Body of pancreas (tissue), 4 donors: ENCODE measurements around the gene MED22. TPM values are rescaled to one million over a fixed set of nuclear protein-coding genes. Genes with fewer than 3 reads are reported as not detected.

Experiments used
- ATAC-seq: fragments of 150-250 bp; one replicate; pipeline ENCODE4 v1.9.1; 2016
- DNase-seq, 4 donors: peaks; one replicate each; pipeline ENCODE4 v3.0.0-alpha.2; 2019
- H3K27ac ChIP-seq, 4 donors: fragments of 200-600 bp; sonication (generic); 1 replicate in 3 of 4; 2 replicates in 1 of 4; pipeline versions ENCODE4 v1.5.1 to v1.6.1; 2016 to 2019; ENCODE audit warnings: mild to moderate bottlenecking in 1 of 4, mixed read lengths in 1 of 4, moderate library complexity in 1 of 4
- H3K27me3 ChIP-seq, 2 donors: fragments of 200-600 bp; sonication (generic); one replicate each; pipeline ENCODE4 v1.6.0; 2016; ENCODE audit warnings: mild to moderate bottlenecking in 1 of 2
- H3K36me3 ChIP-seq, 2 donors: fragments of 200-600 bp; sonication (generic); replicated peaks in 1 of 2; 2 replicates each; pipeline ENCODE4 v1.5.1; 2016; ENCODE audit warnings: low read depth in 2 of 2; ENCODE audit not compliant: insufficient read depth in 1 of 2
- H3K4me1 ChIP-seq: fragments of 200-600 bp; sonication (generic); one replicate; pipeline ENCODE4 v1.6.0; 2016
- H3K4me3 ChIP-seq, 2 donors: fragments of 200-600 bp; sonication (generic); 1 replicate in 1 of 2; 2 replicates in 1 of 2; pipeline ENCODE4 v1.5.1; 2016 to 2019
- H3K9me3 ChIP-seq, 3 donors: fragments of 200-600 bp; sonication (generic); 1 replicate in 2 of 3; 2 replicates in 1 of 3; pipeline ENCODE4 v1.5.1; 2016
- CTCF ChIP-seq, 7 experiments: fragments of 450-650 bp in 4 of 7; fragments of 200-600 bp in 3 of 7; sonication (generic) in 3 of 7; IDR thresholded peaks; one replicate each; pipeline ENCODE4 v1.5.1; 2016 to 2019; ENCODE audit warnings: antibody characterized with exemption in 7 of 7
- POLR2A ChIP-seq, 3 donors: fragments of 450-650 bp; IDR thresholded peaks; one replicate each; pipeline ENCODE4 v1.6.1; 2016; ENCODE audit warnings: antibody characterized with exemption in 3 of 3, mild to moderate bottlenecking in 2 of 3
- WGBS, 2 donors: methylation state at CpG; one replicate each; pipeline ENCODE4 v1.1.5; 2017; 5-methylcytosine and 5-hydroxymethylcytosine counted together
- intact Hi-C: fragments of 100-400 bp; cut with DNase I; formaldehyde crosslinking; loops from one replicate; pipeline ENCODE4 v1.15.1; 2023
- total RNA-seq, 2 donors: library from RNA; depleted of rRNA; stranded (reverse); fragments of >200 nt; gene quantifications; one replicate each; pipeline ENCODE4 v1.1.0, GENCODE V29; 2016

Gene MED22
- total RNA-seq, 2 donors from 2014 or later: 15.8 to 16.3 TPM

GRCh38 chr9:133351908-133352634 lies 4.1 kb upstream of the MED22 start:
- WGBS, 2 donors: 78 to 87% methylated on average over 13 to 14 of the region's 14 CpGs
- Histone ChIP-seq H3K4me1 (peaks cover 35% of the 10 kb centered on the region), H3K27ac (no peak overlapping the region), H3K27me3 (no peaks in the 10 kb centered on the region), H3K4me3 (no peak overlapping the region), H3K36me3 (peaks cover 9 to 26% of the 10 kb centered on the region in 2 donors), H3K9me3 (no peaks in the 10 kb centered on the region)
- ATAC-seq (no peak), DNase-seq (peak in 3 of 4 donors; percentile 44 to 55 (median 46))
- intact Hi-C loops: no loop called here
- peak in 5 of 7 experiments; percentile 17 to 52 (median 41) for TF ChIP-seq CTCF (IDR thresholded peaks at IDR 0.05)
- TF ChIP-seq POLR2A (IDR thresholded peaks at IDR 0.05): no peak

- no peaks in the 10 kb centered on the region for H3K27me3 ChIP-seq
- H3K9me3 ChIP-seq: no peaks in the 10 kb centered on the region
- DNase-seq (no peak), ATAC-seq (no peak)
- no peak for TF ChIP-seq POLR2A (IDR thresholded peaks at IDR 0.05)
- no peak for TF ChIP-seq CTCF (IDR thresholded peaks at IDR 0.05)
- 96 to 98% methylated on average over 3 of the region's 3 CpGs for WGBS, 2 donors
- peaks cover 9 to 26% of the 10 kb centered on the region in 2 donors for H3K36me3 ChIP-seq
- no peak overlapping the region for H3K27ac ChIP-seq
- peaks cover 37% of the 10 kb centered on the region for H3K4me1 ChIP-seq
- no peak overlapping the region for H3K4me3 ChIP-seq
- intact Hi-C loops: no loop called here
Measured at GRCh38 chr9:133351526-133351907, 3.6 kb upstream of the MED22 start.

GRCh38 chr9:133349965-133350616 lies 2.2 kb upstream of the MED22 start:
- intact Hi-C loops: no loop called here
- no peak for DNase-seq
- H3K36me3 ChIP-seq: peaks cover 9 to 26% of the 10 kb centered on the region in 2 donors
- H3K4me3 ChIP-seq: no peak overlapping the region
- TF ChIP-seq CTCF (IDR thresholded peaks at IDR 0.05) (no peak), POLR2A (IDR thresholded peaks at IDR 0.05) (no peak)
- 66 to 81% methylated on average over 15 of the region's 15 CpGs for WGBS, 2 donors
- no peak for ATAC-seq
- no peaks in the 10 kb centered on the region for H3K27me3 ChIP-seq
- peaks cover 36% of the 10 kb centered on the region for H3K4me1 ChIP-seq
- no peaks in the 10 kb centered on the region for H3K9me3 ChIP-seq
- H3K27ac ChIP-seq: peak overlapping the region in 1 of 4 donors; percentile 95

GRCh38 chr9:133348718-133349573 lies 1.0 kb upstream of the MED22 start:
- Histone ChIP-seq H3K27ac (peak overlapping the region; percentile 87 to 95 (median 94)), H3K4me3 (peak overlapping the region; percentile 97 to 98), H3K27me3 (no peaks in the 10 kb centered on the region), H3K4me1 (peaks cover 27% of the 10 kb centered on the region), H3K9me3 (no peaks in the 10 kb centered on the region), H3K36me3 (peaks cover 9 to 26% of the 10 kb centered on the region in 2 donors)
- intact Hi-C loops: no loop called here
- WGBS, 2 donors: 8 to 10% methylated on average over 21 to 25 of the region's 25 CpGs
- ATAC-seq (no peak), DNase-seq (no peak)
- TF ChIP-seq CTCF (IDR thresholded peaks at IDR 0.05): no peak
- TF ChIP-seq POLR2A (IDR thresholded peaks at IDR 0.05): no peak
